ENCODE measurements around the gene MMEL1.

Gene MMEL1

GRCh38 chr1:2566101-2567045 is 66.4 kb downstream of the MMEL1 start:
- Histone ChIP-seq H3K4me1 (ENCODE audit: insufficient read depth, poor library complexity, severe bottlenecking) (no peaks in the 10 kb centered on the region), H3K36me3 (ENCODE audit: low read depth) (no peaks in the 10 kb centered on the region), H3K27me3 (ENCODE audit: insufficient read depth, poor library complexity, severe bottlenecking) (peaks cover 11% of the 10 kb centered on the region), H3K9me3 (ENCODE audit: severe bottlenecking) (no peaks in the 10 kb centered on the region), H3K4me3 (ENCODE audit: severe bottlenecking) (no peak overlapping the region), H3K27ac (ENCODE audit: poor library complexity, severe bottlenecking) (no peak overlapping the region)
- TF ChIP-seq CTCF (IDR thresholded peaks at IDR 0.05; ENCODE audit: poor library complexity, severe bottlenecking), result no peak
- peak; percentile 35; the same call in 2 of the 3 replicates for ATAC-seq (ENCODE audit: low read depth)
- no peak for DNase-seq (ENCODE audit: low spot score)

GRCh38 chr1:2564815-2565374 is 67.9 kb downstream of the MMEL1 start:
- TF ChIP-seq CTCF (IDR thresholded peaks at IDR 0.05; ENCODE audit: poor library complexity, severe bottlenecking), result no peak
- no peak for DNase-seq (ENCODE audit: low spot score)
- H3K27me3 ChIP-seq (ENCODE audit: insufficient read depth, poor library complexity, severe bottlenecking), result peaks cover 11% of the 10 kb centered on the region

GRCh38 chr1:2564006-2564814 is 68.6 kb downstream of the MMEL1 start:
- Histone ChIP-seq H3K4me3 (ENCODE audit: severe bottlenecking) (no peak overlapping the region), H3K9me3 (ENCODE audit: severe bottlenecking) (no peaks in the 10 kb centered on the region), H3K27ac (ENCODE audit: poor library complexity, severe bottlenecking) (no peak overlapping the region), H3K27me3 (ENCODE audit: insufficient read depth, poor library complexity, severe bottlenecking) (peaks cover 11% of the 10 kb centered on the region), H3K36me3 (ENCODE audit: low read depth) (no peaks in the 10 kb centered on the region), H3K4me1 (ENCODE audit: insufficient read depth, poor library complexity, severe bottlenecking) (no peaks in the 10 kb centered on the region)
- ATAC-seq (ENCODE audit: low read depth), result no peak
- no peak for DNase-seq (ENCODE audit: low spot score)
- TF ChIP-seq CTCF (IDR thresholded peaks at IDR 0.05; ENCODE audit: poor library complexity, severe bottlenecking), result no peak

More at GRCh38 chr1:2564815-2565374, 67.9 kb downstream of the MMEL1 start:
- ATAC-seq (ENCODE audit: low read depth), result no peak
- H3K4me1 ChIP-seq (ENCODE audit: insufficient read depth, poor library complexity, severe bottlenecking), result no peaks in the 10 kb centered on the region
- H3K36me3 ChIP-seq (ENCODE audit: low read depth), result no peaks in the 10 kb centered on the region
- no peak overlapping the region for H3K4me3 ChIP-seq (ENCODE audit: severe bottlenecking)
- H3K27ac ChIP-seq (ENCODE audit: poor library complexity, severe bottlenecking), result no peak overlapping the region
- H3K9me3 ChIP-seq (ENCODE audit: severe bottlenecking), result no peaks in the 10 kb centered on the region

- Histone ChIP-seq H3K9me3 (ENCODE audit: severe bottlenecking) (no peaks in the 10 kb centered on the region), H3K4me1 (ENCODE audit: insufficient read depth, poor library complexity, severe bottlenecking) (no peaks in the 10 kb centered on the region), H3K27me3 (ENCODE audit: insufficient read depth, poor library complexity, severe bottlenecking) (peaks cover 11% of the 10 kb centered on the region), H3K4me3 (ENCODE audit: severe bottlenecking) (no peak overlapping the region), H3K36me3 (ENCODE audit: low read depth) (no peaks in the 10 kb centered on the region), H3K27ac (ENCODE audit: poor library complexity, severe bottlenecking) (no peak overlapping the region)
- ATAC-seq (ENCODE audit: low read depth), result no peak
- TF ChIP-seq CTCF (IDR thresholded peaks at IDR 0.05; ENCODE audit: poor library complexity, severe bottlenecking), result no peak
- DNase-seq (ENCODE audit: low spot score), result no peak
These were observed 69.6 kb downstream of the MMEL1 start for GRCh38 chr1:2563205-2563604.

All from RWPE2 (cell line).